Ramos (cell line): Measurements from ENCODE around the gene TMEM266.

Source experiments
- in situ Hi-C: fragments of 300-500 bp; cut with MboI; formaldehyde crosslinking; loops from one replicate; pipeline ENCODE4 v1.14.3; 2022; ENCODE audit warnings: low sequenced_read_pairs; ENCODE audit not compliant: unreplicated experiment

TMEM266 gene

GRCh38 chr15:76198456-76199105, 138.8 kb downstream of the TMEM266 start:
- in situ Hi-C loops, result no loop called here

- in situ Hi-C loops, result no loop called here
These were observed 139.6 kb downstream of the TMEM266 start for GRCh38 chr15:76199106-76200082.

GRCh38 chr15:76200083-76200465, 140.3 kb downstream of the TMEM266 start:
- in situ Hi-C loops, result no loop called here

- in situ Hi-C loops, result no loop called here
These were observed 140.9 kb downstream of the TMEM266 start for GRCh38 chr15:76200641-76201105.

- in situ Hi-C loops, result no loop called here
These were observed 141.9 kb downstream of the TMEM266 start for GRCh38 chr15:76201536-76202255.

- in situ Hi-C loops, result no loop called here
These were observed 143.7 kb downstream of the TMEM266 start for GRCh38 chr15:76203346-76204108.

- in situ Hi-C loops, result no loop called here
These were observed 144.5 kb downstream of the TMEM266 start for GRCh38 chr15:76204109-76204845.

- in situ Hi-C loops, result no loop called here
These were observed 145.2 kb downstream of the TMEM266 start for GRCh38 chr15:76204916-76205460.

GRCh38 chr15:76206325-76206976, 146.7 kb downstream of the TMEM266 start:
- in situ Hi-C loops, result no loop called here

- in situ Hi-C loops, result no loop called here
These were observed 148.4 kb downstream of the TMEM266 start for GRCh38 chr15:76208084-76208785.

- in situ Hi-C loops, result no loop called here
These were observed 149.1 kb downstream of the TMEM266 start for GRCh38 chr15:76208786-76209424.

GRCh38 chr15:76209523-76209922, 149.7 kb downstream of the TMEM266 start:
- in situ Hi-C loops, result no loop called here

GRCh38 chr15:76209942-76210341, 150.2 kb downstream of the TMEM266 start:
- in situ Hi-C loops, result no loop called here

- in situ Hi-C loops, result no loop called here
These were observed 155.8 kb downstream of the TMEM266 start for GRCh38 chr15:76215634-76216033.

- in situ Hi-C loops, result no loop called here
These were observed 157.5 kb downstream of the TMEM266 start for GRCh38 chr15:76217029-76217881.

GRCh38 chr15:76217882-76218217, 158.1 kb downstream of the TMEM266 start:
- in situ Hi-C loops, result no loop called here
